HG02678 (cell line): ENCODE results near the gene MAU2.
A peak's percentile ranks its signal among the peaks of the same experiment; 100 is the strongest.

Source experiments
- ATAC-seq: cut with Tn5 transposase; IDR thresholded peaks from one replicate; pipeline ENCODE4 v1.9.1; 2021; ENCODE audit warnings: mild to moderate bottlenecking, moderate library complexity; ENCODE audit not compliant: unreplicated experiment

The MAU2 gene, protein sequence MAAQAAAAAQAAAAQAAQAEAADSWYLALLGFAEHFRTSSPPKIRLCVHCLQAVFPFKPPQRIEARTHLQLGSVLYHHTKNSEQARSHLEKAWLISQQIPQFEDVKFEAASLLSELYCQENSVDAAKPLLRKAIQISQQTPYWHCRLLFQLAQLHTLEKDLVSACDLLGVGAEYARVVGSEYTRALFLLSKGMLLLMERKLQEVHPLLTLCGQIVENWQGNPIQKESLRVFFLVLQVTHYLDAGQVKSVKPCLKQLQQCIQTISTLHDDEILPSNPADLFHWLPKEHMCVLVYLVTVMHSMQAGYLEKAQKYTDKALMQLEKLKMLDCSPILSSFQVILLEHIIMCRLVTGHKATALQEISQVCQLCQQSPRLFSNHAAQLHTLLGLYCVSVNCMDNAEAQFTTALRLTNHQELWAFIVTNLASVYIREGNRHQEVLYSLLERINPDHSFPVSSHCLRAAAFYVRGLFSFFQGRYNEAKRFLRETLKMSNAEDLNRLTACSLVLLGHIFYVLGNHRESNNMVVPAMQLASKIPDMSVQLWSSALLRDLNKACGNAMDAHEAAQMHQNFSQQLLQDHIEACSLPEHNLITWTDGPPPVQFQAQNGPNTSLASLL

GRCh38 chr19:19320361-19321140, at the start of gene MAU2, which contains the start of gene SUGP1:
Gene MAU2 (plus strand): TSS chr19:19320829. CDS start chr19:19320860, 31 bp downstream.
Gene SUGP1 (minus strand): TSS chr19:19320509. CDS start chr19:19320496, 13 bp downstream.
- peak; percentile 91 for ATAC-seq

DNA sequence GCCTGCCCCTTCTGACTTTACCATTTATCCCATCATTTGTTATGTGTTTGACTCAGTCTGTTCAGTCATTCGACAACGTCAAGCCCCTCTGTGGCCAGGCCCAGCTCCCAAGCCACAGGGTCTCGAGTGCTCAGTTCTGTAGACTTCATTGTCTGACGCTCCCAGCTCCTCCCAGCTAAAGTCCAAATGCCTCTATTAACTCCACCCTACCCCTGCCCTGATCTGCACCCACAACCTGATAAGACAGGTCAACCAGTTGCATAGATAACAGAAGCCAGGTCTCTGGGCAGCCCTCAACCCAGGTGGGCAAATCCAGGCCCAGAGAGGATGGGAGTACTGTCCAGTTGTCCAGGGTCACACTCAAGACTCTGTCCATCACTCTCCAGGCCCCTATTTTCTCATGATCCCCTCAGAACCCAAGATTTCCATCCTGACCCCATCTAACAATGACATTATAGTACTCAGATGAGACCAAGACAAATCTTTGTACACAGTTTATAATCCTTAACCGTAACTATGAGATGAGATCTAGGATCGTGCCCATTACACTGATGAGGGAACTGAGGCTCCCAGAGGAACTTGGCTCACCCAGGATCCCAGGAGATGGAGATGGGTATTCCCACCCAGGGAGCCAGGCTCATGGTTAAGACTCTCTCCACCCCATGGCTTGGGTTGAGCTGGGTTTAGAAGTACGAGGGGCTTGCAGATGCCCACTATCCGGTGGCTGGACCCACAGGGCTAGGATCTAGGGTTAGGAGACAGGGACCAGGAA, 48.6 kb upstream of the MAU2 start:
- no peak for ATAC-seq

DNA sequence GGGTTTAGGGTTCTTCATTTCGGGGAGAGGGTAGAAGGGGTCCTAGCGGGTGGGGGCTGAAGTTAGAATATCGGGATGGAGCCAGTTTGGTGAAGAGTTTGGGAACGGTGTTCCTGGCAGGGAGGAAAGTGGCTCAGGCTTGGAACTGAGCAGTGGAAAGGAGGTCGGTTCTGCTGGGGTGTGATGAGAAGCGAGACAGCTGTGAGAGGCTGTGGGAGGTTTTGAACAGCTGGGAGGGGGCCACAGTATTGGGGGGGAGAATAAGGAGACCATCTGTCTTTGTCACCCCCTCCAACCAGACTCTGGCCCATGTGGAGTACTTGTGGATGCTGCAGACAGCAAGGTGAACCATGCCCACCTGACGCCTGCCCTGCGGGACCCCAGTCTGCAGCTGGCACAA, 46.5 kb upstream of the MAU2 start:
- no peak for ATAC-seq

DNA sequence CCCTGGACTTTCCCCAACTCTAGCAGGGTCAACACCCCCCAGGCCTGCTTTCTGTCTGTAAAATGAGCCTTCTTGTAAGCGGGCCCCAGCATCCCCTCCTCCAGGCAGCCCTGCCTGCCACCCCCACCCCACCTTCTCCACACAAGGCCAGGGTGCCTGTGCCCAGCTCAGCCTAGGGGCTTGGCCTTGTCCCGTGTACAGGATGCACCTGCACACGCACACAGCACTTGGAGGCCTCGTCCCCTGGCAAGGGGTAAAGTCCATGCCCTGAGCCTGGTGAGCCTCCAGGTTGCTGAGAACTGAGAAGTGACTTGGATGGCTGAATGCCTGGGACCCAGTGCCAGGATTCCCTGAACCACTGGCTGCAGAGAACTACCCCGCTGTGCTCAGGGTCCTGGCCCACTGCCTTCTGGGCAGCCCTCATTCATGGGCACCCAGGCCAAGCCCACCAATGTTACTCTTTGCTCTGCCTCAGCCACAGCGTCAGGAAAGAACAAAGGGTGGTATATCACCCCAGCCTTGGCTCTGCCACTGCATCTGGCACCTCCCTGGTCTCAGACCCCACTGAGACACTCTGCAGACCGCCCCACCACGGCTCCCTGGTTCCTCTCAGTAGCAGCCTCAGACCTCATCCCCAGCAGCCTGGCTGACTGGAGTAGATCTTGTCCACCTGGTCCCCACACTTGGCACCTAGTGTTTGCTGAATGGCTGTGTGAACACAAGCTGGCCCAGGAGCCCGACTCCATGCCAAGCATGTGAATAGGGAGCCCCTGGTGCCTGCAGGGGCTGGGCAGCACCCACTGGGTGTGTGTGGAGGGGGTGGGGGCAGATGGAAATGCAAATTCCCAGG, 45.7 kb upstream of the MAU2 start:
- ATAC-seq, result no peak

DNA sequence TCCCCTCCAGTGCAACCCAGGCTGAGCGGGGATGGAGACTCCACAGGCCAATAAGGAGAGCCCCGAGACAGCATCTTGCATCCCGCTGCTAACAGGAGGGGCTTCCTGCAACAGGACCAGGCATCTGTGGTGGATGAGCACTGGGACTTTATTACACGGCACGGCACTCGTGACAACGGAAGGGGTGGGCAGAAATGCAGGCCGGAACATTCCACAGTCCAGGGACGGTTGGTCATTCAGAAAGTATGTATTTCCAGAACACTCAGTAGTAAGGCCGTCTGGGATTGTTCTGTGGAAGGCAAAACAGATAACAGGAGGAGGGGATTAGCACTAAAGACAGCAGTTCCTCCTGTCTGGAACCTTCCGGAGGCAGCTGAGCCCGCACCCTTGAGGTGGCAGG, 44.2 kb upstream of the MAU2 start:
- no peak for ATAC-seq

DNA sequence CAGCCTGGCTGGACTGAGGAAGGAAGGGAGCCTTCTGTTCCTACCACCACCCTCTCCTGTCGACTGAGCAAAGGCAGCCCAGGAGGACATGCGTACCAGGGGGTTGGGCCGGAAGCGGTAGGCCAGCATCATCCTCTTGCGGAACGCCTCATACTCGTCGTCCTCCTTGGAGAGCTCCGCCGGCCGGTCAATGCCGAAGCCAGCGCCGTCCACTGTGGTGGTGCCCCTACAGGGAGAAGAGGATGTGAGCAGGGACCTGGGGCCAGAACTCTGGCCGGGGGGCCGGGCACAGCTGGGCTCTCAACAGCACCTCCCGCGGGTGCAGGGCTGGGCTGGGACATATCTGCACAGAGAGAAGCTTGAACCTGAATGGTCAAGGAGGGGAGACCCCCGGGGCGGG, 43.8 kb upstream of the MAU2 start:
- ATAC-seq, result no peak

DNA sequence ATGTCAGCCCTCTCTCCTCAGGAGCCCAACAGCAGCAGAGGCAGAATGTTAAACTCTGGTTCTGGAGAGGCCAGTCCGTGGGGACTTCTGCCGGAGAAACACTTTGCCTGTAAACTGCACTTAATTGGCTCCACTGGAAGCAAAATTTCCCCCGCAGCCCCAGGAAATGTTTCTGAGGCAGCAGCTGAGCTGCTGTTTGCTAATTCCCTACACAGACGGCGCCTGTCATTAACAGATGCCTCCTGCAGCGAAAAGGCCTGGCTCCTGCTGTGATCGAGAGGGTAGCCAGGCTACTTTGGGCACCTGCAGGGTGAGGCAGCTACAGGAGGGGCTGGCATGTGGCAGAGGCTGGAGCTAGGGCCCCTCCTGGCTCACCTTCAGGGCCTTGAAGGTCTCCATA, 42.3 kb upstream of the MAU2 start:
- ATAC-seq, result no peak

- ATAC-seq, result no peak
Observed at GRCh38 chr19:19279062-19279612, 41.5 kb upstream of the MAU2 start.

- no peak for ATAC-seq
Observed at GRCh38 chr19:19279853-19280252, 40.8 kb upstream of the MAU2 start.

DNA sequence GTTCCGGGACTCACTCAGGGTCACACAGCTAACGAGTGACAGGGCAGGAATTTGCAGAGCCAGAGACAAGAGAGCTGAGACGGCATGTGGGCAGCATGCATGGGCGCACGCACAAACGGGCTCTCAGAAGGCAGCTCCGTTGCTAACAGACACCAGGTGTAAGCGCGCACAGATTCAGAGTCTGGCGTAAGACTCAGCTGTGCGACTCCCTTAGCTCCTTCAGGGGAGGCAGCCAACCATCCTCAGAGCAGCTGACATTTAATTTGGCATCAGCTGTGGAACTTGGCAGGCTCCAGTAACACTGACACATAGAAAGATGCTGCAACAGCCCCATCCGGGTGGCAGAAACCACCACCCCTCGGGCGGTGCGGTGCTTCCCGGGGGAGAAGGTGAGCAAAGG, 40.1 kb upstream of the MAU2 start:
- ATAC-seq, result no peak

GRCh38 chr19:19285686-19286085, 34.9 kb upstream of the MAU2 start:
- ATAC-seq, result no peak

- ATAC-seq, result no peak
Observed at GRCh38 chr19:19292607-19293006, 28.0 kb upstream of the MAU2 start.

- ATAC-seq, result no peak
Observed at GRCh38 chr19:19294914-19295313, 25.7 kb upstream of the MAU2 start.

- no peak for ATAC-seq
Observed at GRCh38 chr19:19296953-19297689, 23.5 kb upstream of the MAU2 start.

GRCh38 chr19:19297759-19298158, 22.9 kb upstream of the MAU2 start:
- ATAC-seq, result no peak

DNA sequence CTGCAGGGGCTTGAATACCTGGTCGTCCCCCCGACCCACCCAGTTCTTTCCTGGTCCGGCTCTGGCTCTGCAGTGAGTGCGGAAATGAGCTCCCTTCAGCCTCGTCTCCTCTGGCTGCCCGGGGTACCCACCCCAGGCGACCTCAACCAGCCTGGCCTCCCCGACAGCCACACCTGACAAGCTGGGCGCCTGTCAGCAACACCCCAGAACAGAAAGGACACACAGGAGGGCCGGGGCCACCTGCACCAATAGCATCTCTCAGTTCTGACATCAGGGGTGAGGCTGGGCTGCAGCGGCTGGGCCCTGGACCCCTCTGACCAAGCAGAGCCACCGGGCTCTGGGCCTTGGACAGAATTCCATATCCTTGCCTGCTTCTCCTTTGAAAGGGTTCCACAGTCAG, 20.0 kb upstream of the MAU2 start:
- no peak for ATAC-seq

GRCh38 chr19:19303411-19303810, 17.2 kb upstream of the MAU2 start:
- no peak for ATAC-seq

DNA sequence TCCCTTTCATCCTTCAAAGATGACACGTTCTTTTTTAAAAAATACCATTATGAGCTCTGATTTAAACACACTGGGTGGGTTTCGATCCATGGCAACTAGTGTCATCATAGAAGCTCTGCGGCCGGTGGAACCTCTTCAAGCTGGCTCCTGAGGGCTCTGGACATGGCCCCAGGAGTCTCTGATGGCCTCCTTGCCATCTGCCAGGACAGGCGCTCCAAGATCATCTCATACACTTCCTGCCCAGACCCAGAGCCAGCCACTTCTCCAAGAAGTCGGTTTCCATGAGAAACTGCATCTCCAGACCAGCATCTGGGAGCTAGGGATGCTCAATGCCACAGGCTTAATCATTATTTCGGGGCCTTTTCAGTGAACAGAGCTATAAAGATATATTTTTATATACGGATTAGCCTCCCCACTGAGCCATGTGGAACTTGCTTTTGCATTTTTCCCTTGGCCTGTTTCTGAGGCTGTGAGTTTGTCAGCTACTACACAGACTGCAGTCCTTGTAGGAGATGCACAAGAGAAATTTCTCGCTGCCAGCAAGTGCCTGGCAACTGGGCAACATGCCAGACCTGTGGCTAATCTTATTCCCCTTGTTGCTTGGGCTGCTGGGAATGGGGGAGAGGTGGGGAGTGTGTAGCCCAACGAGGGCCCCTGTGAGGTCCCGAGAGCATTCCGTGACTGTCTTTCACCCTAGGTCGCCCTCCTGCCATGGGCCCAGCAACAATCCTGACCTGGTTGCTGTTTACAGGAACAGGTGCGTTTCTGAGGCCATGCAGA, 16.3 kb upstream of the MAU2 start:
- ATAC-seq, result no peak
